HK-2 (cell line): ENCODE data around the gene NIPAL1.

ENCODE experiments used
- DNase-seq: peaks from one replicate; pipeline ENCODE4 v3.0.0-alpha.2; 2018; ENCODE audit not compliant: unreplicated experiment

Gene NIPAL1

DNA sequence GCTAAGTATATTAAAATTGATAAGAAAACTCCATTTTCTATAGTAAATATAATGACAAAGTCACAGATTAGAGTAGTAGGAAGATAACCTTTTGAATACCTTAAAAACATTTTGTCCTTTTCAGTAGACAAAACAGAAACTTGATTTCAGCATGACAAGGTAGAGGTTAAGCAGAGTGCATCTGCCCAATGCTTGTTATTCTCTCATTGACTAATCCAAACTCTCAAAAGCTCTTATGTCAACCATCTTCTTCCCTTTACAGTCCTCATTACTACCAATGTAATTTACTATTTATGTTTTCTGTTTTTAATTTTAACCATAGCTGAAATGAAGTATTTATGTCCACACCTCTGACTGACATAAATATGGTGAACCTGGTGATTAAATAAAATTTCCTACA, 11.1 kb downstream of the NIPAL1 start:
- DNase-seq, result no peak

DNA sequence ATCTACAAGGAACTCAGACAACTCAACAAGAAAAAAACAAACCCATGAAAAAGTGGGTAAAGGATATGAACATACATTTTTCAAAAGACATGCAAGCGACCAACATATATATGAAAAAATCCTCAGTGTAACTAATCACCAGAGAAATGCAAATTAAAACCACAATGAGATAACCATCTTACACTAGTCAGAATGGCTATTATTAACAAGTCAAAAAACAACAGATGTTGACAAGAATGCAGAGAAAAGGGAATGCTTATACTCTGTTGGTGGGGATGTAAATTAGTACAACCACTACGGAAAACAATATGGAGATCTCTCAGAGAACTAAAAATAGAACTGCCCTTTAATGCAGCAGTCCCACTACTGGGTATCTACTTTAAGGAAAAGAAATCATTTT, 12.1 kb downstream of the NIPAL1 start:
- DNase-seq, result no peak

DNA sequence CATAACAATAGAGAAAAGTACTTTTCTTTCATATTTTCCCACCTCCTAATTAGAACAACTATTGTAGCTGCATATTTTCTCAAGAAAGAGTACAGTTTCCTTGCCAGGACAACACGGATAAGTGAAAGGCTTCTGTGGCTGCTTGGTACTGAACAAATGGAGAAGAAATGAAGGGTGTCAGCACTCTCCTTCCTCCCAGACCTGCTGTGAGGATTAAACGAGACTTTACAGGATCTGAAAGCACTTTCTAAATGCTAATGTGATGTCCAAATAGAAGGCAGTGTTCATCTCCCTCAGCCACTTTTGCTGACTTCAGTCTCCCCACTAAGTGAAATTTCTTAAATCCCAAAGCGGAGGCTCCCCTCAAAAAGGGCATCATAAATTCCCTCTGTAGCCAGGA, 13.9 kb downstream of the NIPAL1 start:
- no peak for DNase-seq

- DNase-seq, result no peak
Observed at GRCh38 chr4:48031802-48032525, 15.4 kb downstream of the NIPAL1 start.

- no peak for DNase-seq
Observed at GRCh38 chr4:48032721-48033120, 16.1 kb downstream of the NIPAL1 start.

- no peak for DNase-seq
Observed at GRCh38 chr4:48033412-48033811, 16.8 kb downstream of the NIPAL1 start.

DNA sequence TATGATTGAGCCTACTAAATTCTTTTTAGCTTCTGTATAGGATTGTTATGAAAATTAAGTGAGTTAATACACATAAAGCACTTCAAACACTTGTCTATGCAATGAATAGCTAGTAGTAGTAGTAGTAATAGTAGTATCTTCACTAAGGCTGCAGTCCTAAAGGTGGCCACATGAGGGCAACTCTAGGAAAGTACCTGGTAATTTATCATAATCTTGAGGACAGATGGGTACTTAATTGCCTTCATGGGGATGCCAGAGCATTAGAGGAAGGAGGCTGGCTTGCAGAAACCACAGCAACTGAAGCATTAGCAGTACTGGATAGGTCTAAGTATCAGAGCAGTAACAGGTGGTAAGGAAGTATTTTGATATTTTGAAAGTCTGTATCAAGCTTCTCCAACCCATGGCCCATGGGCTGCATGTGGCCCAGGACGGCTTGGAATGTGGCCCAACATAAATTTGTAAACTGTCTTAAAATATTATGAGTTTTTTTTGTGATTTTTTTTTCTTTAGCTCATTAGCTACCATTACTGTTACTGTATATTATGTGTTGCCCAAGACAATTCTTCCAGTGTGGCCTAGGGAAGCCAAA, 17.3 kb downstream of the NIPAL1 start:
- DNase-seq, result peak; percentile 10

DNA sequence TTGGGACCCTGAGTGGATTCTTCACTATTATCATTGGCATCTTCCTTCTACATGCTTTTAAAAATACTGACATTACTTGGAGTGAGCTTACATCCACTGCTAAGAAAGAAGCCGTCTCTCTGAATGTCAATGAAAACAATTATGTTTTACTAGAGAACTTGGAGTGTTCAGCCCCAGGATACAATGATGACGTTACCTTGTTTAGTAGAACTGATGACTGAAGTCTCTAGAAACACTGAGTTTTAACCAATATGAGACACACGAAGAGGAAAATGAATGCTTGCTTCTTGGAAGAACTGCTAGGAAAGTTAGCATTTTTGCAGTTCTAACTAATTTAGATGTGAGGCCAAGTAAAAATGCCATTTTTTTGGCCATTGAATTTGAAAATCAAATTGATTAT, 19.4 kb downstream of the NIPAL1 start:
- DNase-seq, result no peak

GRCh38 chr4:48037117-48037462, 20.5 kb downstream of the NIPAL1 start:
- DNase-seq, result no peak

DNA sequence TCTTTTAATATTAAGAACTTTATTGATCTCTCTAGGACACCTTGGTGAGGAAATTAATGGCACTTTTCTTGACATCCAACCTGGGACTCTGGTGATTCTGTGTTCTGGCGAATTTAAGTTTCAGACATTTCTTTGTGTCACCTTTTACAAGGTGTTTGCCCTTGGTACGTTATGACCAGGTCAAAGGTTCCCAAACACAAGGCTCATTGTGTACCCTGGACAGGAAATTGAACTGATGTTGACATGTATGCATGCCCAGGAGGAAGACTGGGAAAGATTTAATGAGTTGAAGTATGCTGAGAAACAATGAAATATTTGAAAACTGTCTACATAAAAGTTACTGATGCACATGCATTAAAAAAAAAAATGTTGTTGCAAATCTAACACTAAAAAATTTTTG, 22.1 kb downstream of the NIPAL1 start:
- DNase-seq, result no peak

DNA sequence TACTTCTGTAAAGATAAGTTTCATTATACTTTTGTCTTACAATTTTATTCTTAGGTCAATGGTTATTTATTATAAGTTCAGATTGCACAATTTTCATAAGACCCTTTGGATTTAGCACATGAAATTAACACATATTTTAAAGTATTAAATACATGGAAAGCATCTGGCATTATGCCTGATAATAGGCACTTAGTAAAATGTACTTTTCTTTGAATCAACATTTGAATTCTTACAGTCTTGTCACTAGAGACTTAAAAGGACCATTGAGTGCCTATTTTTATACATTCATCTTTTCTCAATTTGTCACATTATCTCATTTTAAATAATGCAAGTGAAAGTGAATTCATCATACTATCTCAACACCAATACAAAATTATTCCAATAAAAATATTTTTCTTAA, 23.0 kb downstream of the NIPAL1 start:
- no peak for DNase-seq

- DNase-seq, result no peak
Observed at GRCh38 chr4:48041535-48042137, 25.1 kb downstream of the NIPAL1 start.

DNA sequence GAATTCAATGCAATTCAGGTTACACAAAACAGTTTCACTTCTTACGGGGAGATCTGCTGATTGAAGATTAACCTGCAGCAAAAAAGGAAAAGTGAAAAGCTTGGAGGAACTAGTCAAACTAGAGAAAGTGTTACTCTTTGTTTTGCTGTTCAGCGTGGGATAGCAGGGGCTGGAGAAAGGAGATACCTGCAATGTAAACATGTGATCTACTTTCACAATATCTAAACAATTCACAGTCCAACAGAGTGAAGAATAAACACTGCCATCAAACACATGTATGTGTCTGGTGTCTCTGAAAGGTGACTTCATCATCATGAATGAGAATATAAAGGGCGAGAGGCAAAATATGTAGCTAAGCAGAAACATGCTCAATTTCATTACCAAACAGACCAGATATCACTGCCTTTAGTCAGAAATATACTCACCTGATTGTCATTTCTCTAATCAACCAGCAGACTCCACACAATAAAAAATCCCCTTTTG, 26.4 kb downstream of the NIPAL1 start:
- no peak for DNase-seq

DNA sequence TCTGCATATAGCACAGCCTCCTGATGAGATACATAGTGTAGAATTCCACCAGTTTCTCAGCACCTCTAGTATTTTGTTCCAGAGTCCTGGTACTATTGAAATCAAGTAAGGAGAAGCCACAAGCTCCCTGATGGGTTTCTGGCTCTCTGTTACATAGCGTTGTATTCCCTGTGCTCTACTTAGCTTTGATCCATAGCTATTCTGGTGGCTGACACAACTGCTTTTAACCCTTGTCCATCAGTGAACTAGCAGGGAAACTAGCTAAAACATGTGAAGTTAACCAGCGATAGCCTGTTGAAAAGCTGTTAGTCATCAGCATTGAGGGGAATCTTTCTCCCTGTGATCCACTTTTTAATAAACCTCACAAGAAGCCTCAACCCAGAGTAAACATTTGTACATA, 26.9 kb downstream of the NIPAL1 start:
- no peak for DNase-seq

DNA sequence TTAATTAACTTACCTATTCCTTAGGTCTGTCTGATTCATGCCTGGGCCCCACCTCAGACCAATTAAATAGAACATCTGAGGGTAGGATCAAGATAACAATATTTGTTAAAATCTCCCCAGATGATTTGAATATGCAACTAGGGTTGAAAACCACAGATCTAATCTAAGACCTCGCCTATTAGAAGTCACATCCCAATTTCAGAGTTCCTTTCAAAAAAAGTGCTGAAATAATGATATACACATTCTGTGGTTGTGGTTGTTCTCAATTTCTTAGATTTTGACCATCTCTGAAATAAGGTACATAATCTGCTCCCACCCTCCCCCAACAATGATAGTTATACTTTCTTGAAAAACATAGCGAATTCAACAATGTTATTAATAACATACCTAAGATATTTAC, 27.7 kb downstream of the NIPAL1 start:
- no peak for DNase-seq

GRCh38 chr4:48046059-48046458, 29.5 kb downstream of the NIPAL1 start:
- DNase-seq, result no peak

- no peak for DNase-seq
Observed at GRCh38 chr4:48047421-48047844, 30.9 kb downstream of the NIPAL1 start.

- DNase-seq, result no peak
Observed at GRCh38 chr4:48047896-48048295, 31.3 kb downstream of the NIPAL1 start.

DNA sequence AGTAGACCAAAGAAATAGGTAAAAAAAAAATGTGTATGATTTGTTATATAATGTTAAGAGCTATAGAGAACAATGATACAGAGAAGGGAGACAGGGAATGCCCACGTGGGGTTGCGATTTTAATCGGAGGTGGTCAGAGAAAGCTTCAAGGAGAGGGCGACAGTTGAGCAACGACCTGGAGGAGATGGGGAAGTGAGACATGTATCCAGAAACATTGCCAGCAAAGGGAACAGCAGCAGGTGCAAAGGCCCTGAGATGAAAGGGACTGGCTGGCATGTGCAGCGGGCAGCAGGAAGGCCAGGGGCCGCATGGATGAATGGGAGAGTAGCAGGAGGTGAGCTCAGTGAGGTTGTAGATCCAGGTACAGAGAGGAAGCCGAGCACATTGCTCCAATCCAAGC, 32.9 kb downstream of the NIPAL1 start:
- no peak for DNase-seq

- DNase-seq, result no peak
Observed at GRCh38 chr4:48051078-48051477, 34.5 kb downstream of the NIPAL1 start.

DNA sequence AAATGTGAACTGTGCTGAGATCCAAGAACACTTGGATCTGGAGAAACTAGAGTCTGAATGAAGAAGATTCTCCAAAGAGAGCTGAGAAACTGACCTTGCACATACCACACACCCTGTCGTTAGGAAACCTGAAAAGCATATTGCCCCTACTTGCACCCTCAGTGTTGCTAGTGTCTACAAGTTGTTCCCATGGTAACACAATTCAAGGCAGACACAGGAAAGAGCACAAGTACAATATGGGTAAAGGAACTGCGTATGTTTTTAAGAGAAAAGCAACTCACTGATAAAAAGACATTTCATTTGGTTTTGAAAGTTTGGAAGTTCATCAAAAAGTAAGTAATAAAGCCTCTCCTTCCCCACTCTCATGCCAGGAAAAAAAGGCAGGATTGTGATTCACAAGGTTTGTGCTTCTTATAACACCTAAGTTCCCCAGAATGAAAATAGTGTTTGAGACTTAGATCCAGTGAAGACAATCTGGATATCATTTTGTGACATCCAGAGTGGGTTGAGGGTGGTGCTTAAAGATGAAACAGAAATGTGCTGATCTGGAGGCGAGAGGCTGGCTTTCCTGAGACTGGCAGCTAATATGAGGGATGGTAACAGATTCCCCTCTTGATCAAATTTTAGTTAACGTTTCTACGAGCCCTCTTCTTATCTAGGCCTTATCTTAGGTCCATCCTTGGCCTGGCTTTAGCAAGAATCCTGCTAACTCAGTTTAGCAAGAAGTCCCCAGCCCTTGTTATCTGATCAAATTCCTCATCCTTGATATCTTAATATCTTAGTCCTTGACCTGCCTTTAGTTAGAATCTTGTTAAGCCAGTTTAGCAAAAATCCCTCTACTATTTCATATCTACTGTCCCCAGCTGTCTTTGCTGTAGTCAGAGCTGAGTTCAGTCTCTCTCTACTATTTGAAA, 42.3 kb downstream of the NIPAL1 start:
- DNase-seq, result no peak

DNA sequence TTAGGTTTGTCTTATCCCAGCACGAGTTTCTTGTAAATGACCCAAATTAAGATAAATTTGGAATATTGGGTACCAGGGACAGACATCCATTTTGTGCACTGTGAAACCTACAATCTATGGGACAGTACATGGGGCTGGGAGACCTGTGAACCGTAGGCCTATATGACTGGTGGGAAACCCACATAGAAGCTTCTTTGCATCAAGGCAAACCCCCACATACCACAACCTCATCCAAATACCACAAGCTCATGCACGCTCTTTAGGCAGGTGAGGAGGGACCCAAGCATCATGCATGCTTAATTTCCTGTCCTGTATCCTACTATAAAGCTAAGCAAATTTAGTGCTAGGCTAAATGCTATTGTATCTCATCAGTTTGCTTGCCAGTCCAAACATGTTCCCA, 47.8 kb downstream of the NIPAL1 start:
- DNase-seq, result no peak
